ENCODE results near the gene PEX11A.

Gene PEX11A

DNA sequence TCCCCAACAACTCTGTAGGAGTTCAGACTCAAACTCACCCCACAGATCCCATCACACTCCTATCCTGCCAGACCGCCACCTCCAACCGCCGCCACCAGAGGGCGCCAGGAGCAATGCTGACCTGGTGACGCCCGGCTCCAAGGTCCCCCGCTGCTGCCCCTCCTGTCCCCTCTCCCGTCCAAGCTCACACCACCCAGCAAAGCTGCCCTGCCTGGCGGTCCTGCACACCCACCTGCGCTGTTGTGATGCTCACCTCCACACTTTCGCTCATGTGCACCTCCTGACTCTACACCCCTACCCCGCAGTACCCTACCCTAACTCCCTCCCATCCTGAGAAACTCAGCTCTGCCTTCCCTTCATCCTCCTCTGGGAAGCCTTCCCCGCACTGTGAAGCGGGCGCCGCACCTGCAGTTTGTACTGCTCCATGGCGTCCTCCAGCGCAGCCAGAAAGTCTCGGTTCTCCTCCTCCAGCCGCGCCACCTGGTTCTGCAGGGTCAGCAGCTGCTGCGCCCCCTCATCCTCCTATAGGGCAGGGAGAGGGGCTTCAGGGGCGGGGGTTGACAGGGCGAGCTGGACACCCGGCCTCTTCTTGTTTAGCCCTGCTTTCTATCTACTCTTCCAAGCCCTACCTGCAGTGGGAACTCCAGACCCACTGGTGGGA, 43.2 kb downstream of the PEX11A start (continued):
- TF ChIP-seq ZEB2 (tag by site-specific recombination; IDR thresholded peaks at IDR 0.05) (no peak), ZBTB48 (tag by site-specific recombination; IDR thresholded peaks at IDR 0.05) (no peak), ZFP37 (tag by site-specific recombination; IDR thresholded peaks at IDR 0.05) (peak; percentile 66; the same call in 1 of the 2 replicates), ZNF776 (tag by site-specific recombination; IDR thresholded peaks at IDR 0.05; ENCODE audit: borderline replicate concordance) (no peak), ZNF571 (tag by site-specific recombination; IDR thresholded peaks at IDR 0.05) (no peak), HOXD13 (CRISPR knock-in tag; IDR thresholded peaks at IDR 0.05; ENCODE audit: borderline replicate concordance) (no peak), ZFHX2 (tag by site-specific recombination; conservative IDR thresholded peaks at IDR 0.05) (no peak), BCL11B (tag by site-specific recombination; IDR thresholded peaks at IDR 0.05; ENCODE audit: low read depth) (peak; percentile 61; the same call in 1 of the 2 replicates), ZBTB20 (tag by site-specific recombination; IDR thresholded peaks at IDR 0.05) (no peak), ZNF654 (tag by site-specific recombination; IDR thresholded peaks at IDR 0.05; ENCODE audit: low read depth) (no peak), ZXDB (tag by site-specific recombination; IDR thresholded peaks at IDR 0.05) (0 out of 2 replicates have a peak, but pooled peaks have one; percentile 20), ZNF157 (tag by site-specific recombination; IDR thresholded peaks at IDR 0.05) (no peak), ZNF521 (tag by site-specific recombination; IDR thresholded peaks at IDR 0.05) (no peak), OSR2 (tag by site-specific recombination; IDR thresholded peaks at IDR 0.05) (no peak), BCL11A (tag by site-specific recombination; IDR thresholded peaks at IDR 0.05; ENCODE audit: low read depth) (0 out of 2 replicates have a peak, but pooled peaks have one; percentile 67), ZNF544 (tag by site-specific recombination; IDR thresholded peaks at IDR 0.05) (no peak), GFI1B (tag by site-specific recombination; IDR thresholded peaks at IDR 0.05) (no peak), ZNF24 (tag by site-specific recombination; IDR thresholded peaks at IDR 0.05) (peak; percentile 21; the same call in 1 of the 2 replicates), GLIS2 (tag by site-specific recombination; IDR thresholded peaks at IDR 0.05) (peak; percentile 90), ZNF223 (tag by site-specific recombination; IDR thresholded peaks at IDR 0.05) (no peak), ZNF2 (tag by site-specific recombination; IDR thresholded peaks at IDR 0.05) (peak; percentile 77; the same call in 1 of the 2 replicates), TCF7L2 (IDR thresholded peaks at IDR 0.05; ENCODE audit: borderline replicate concordance, low read depth, low read length) (no peak), ZNF175 (tag by site-specific recombination; IDR thresholded peaks at IDR 0.05) (no peak)
- TF ChIP-seq, protein P1, sequence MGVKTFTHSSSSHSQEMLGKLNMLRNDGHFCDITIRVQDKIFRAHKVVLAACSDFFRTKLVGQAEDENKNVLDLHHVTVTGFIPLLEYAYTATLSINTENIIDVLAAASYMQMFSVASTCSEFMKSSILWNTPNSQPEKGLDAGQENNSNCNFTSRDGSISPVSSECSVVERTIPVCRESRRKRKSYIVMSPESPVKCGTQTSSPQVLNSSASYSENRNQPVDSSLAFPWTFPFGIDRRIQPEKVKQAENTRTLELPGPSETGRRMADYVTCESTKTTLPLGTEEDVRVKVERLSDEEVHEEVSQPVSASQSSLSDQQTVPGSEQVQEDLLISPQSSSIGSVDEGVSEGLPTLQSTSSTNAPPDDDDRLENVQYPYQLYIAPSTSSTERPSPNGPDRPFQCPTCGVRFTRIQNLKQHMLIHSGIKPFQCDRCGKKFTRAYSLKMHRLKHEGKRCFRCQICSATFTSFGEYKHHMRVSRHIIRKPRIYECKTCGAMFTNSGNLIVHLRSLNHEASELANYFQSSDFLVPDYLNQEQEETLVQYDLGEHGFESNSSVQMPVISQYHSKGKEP (tag by site-specific recombination; IDR thresholded peaks at IDR 0.05) = no peak
- TF ChIP-seq, protein P2, sequence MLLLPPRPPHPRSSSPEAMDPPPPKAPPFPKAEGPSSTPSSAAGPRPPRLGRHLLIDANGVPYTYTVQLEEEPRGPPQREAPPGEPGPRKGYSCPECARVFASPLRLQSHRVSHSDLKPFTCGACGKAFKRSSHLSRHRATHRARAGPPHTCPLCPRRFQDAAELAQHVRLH (tag by site-specific recombination; IDR thresholded peaks at IDR 0.05) = 0 out of 2 replicates have a peak, but pooled peaks have one; percentile 29
- TF ChIP-seq, protein P3, sequence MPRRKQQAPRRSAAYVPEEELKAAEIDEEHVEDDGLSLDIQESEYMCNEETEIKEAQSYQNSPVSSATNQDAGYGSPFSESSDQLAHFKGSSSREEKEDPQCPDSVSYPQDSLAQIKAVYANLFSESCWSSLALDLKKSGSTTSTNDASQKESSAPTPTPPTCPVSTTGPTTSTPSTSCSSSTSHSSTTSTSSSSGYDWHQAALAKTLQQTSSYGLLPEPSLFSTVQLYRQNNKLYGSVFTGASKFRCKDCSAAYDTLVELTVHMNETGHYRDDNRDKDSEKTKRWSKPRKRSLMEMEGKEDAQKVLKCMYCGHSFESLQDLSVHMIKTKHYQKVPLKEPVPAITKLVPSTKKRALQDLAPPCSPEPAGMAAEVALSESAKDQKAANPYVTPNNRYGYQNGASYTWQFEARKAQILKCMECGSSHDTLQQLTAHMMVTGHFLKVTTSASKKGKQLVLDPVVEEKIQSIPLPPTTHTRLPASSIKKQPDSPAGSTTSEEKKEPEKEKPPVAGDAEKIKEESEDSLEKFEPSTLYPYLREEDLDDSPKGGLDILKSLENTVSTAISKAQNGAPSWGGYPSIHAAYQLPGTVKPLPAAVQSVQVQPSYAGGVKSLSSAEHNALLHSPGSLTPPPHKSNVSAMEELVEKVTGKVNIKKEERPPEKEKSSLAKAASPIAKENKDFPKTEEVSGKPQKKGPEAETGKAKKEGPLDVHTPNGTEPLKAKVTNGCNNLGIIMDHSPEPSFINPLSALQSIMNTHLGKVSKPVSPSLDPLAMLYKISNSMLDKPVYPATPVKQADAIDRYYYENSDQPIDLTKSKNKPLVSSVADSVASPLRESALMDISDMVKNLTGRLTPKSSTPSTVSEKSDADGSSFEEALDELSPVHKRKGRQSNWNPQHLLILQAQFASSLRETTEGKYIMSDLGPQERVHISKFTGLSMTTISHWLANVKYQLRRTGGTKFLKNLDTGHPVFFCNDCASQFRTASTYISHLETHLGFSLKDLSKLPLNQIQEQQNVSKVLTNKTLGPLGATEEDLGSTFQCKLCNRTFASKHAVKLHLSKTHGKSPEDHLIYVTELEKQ (tag by site-specific recombination; IDR thresholded peaks at IDR 0.05; ENCODE audit: borderline replicate concordance) = no peak
- TF ChIP-seq, protein P4, sequence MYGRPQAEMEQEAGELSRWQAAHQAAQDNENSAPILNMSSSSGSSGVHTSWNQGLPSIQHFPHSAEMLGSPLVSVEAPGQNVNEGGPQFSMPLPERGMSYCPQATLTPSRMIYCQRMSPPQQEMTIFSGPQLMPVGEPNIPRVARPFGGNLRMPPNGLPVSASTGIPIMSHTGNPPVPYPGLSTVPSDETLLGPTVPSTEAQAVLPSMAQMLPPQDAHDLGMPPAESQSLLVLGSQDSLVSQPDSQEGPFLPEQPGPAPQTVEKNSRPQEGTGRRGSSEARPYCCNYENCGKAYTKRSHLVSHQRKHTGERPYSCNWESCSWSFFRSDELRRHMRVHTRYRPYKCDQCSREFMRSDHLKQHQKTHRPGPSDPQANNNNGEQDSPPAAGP (tag by site-specific recombination; IDR thresholded peaks at IDR 0.05) = peak; percentile 80; the same call in 1 of the 2 replicates
- TF ChIP-seq, protein P5, sequence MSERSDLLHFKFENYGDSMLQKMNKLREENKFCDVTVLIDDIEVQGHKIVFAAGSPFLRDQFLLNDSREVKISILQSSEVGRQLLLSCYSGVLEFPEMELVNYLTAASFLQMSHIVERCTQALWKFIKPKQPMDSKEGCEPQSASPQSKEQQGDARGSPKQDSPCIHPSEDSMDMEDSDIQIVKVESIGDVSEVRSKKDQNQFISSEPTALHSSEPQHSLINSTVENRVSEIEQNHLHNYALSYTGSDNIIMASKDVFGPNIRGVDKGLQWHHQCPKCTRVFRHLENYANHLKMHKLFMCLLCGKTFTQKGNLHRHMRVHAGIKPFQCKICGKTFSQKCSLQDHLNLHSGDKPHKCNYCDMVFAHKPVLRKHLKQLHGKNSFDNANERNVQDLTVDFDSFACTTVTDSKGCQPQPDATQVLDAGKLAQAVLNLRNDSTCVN (tag by site-specific recombination; optimal IDR thresholded peaks at IDR 0.05) = no peak
- TF ChIP-seq, protein P6, sequence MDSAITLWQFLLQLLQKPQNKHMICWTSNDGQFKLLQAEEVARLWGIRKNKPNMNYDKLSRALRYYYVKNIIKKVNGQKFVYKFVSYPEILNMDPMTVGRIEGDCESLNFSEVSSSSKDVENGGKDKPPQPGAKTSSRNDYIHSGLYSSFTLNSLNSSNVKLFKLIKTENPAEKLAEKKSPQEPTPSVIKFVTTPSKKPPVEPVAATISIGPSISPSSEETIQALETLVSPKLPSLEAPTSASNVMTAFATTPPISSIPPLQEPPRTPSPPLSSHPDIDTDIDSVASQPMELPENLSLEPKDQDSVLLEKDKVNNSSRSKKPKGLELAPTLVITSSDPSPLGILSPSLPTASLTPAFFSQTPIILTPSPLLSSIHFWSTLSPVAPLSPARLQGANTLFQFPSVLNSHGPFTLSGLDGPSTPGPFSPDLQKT (IDR thresholded peaks at IDR 0.05; ENCODE audit: borderline replicate concordance, low read depth, low read length) = no peak

Data from HEK293 (cell line).